ENCODE measurements around the gene CHERP. TPM values are rescaled to one million over a fixed set of nuclear protein-coding genes. Genes with fewer than 3 reads are reported as not detected.
A peak's percentile ranks its signal among the peaks of the same experiment; 100 is the strongest.

CHERP gene
- total and polyA plus RNA-seq, 2 of the 13 experiments (the other 11 are each of a cell fraction or from before 2014, with no cell fraction given): 4.3 to 5.4 TPM

DNA sequence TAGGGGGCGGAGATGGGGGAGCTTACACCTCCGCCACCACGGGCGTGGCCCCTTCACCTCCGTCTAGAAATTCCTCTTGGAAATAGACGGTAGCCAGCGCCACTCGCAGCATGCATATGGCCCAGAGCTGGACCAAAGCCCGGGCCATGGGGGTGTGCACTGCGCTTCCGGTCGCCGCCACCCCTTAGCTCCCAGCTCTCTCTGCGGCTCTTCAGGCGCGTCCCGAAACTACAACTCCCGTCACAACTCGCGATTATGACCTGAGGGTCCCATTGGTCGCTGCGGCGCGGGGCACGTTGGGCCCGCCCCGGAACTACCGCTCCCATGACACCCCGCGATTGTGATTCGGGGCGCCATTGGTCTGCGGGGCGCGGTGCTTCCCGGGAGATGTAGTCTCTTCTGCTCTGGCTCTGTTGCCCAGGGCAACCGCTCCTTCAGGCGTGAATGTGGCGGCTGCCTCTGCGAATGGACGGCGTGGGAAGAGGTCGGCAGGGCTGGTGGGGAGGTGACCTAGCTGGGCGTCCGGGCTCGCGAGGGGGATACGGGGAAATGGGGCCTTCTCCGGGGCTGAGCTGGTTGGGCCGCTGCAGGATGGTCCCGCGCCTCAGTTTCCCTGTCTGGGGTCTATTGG is 46.1 kb downstream of the CHERP start, which contains the start of the genes C19orf44 and CALR3 (continued):
- TF ChIP-seq LCORL (IDR thresholded peaks at IDR 0.05): no peak
- TF ChIP-seq LCORL (CRISPR knock-in tag; IDR thresholded peaks at IDR 0.05): peak; percentile 45; the same call in 1 of the 2 replicates
- TF ChIP-seq ZNF790 (CRISPR knock-in tag; IDR thresholded peaks at IDR 0.05; ENCODE audit: borderline replicate concordance): no peak
- peak; percentile 98 for TF ChIP-seq IRF2 (CRISPR knock-in tag; IDR thresholded peaks at IDR 0.05)
- TF ChIP-seq ZNF451 (CRISPR knock-in tag; IDR thresholded peaks at IDR 0.05): peak; percentile 76
- no peak for TF ChIP-seq ZSCAN30 (CRISPR knock-in tag; IDR thresholded peaks at IDR 0.05)
- TF ChIP-seq, protein P1, sequence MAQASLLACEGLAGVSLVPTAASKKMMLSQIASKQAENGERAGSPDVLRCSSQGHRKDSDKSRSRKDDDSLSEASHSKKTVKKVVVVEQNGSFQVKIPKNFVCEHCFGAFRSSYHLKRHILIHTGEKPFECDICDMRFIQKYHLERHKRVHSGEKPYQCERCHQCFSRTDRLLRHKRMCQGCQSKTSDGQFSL (CRISPR knock-in tag; IDR thresholded peaks at IDR 0.05): peak; percentile 85; the same call in 1 of the 2 replicates
- TF ChIP-seq ZNF253 (CRISPR knock-in tag; IDR thresholded peaks at IDR 0.05; ENCODE audit: borderline replicate concordance): no peak
- TF ChIP-seq PAWR (CRISPR knock-in tag; IDR thresholded peaks at IDR 0.05; ENCODE audit: borderline replicate concordance): no peak
- 0 out of 2 replicates have a peak, but pooled peaks have one; percentile 11 for TF ChIP-seq ZNF839 (CRISPR knock-in tag; IDR thresholded peaks at IDR 0.05; ENCODE audit: borderline replicate concordance)
- TF ChIP-seq ELK4 (CRISPR knock-in tag; IDR thresholded peaks at IDR 0.05; ENCODE audit: borderline replicate concordance): peak; percentile 93
- TF ChIP-seq, protein P2, sequence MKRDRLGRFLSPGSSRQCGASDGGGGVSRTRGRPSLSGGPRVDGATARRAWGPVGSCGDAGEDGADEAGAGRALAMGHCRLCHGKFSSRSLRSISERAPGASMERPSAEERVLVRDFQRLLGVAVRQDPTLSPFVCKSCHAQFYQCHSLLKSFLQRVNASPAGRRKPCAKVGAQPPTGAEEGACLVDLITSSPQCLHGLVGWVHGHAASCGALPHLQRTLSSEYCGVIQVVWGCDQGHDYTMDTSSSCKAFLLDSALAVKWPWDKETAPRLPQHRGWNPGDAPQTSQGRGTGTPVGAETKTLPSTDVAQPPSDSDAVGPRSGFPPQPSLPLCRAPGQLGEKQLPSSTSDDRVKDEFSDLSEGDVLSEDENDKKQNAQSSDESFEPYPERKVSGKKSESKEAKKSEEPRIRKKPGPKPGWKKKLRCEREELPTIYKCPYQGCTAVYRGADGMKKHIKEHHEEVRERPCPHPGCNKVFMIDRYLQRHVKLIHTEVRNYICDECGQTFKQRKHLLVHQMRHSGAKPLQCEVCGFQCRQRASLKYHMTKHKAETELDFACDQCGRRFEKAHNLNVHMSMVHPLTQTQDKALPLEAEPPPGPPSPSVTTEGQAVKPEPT (CRISPR knock-in tag; IDR thresholded peaks at IDR 0.05; ENCODE audit: low read depth): no peak
- TF ChIP-seq ZBTB20 (CRISPR knock-in tag; IDR thresholded peaks at IDR 0.05; ENCODE audit: borderline replicate concordance, low read depth): peak; percentile 16; the same call in 1 of the 2 replicates
- TF ChIP-seq STAG1 (CRISPR knock-in tag; IDR thresholded peaks at IDR 0.05): 0 out of 2 replicates have a peak, but pooled peaks have one; percentile 4
- TF ChIP-seq ZNF574 (CRISPR knock-in tag; IDR thresholded peaks at IDR 0.05): peak; percentile 94
- TF ChIP-seq, protein P3, sequence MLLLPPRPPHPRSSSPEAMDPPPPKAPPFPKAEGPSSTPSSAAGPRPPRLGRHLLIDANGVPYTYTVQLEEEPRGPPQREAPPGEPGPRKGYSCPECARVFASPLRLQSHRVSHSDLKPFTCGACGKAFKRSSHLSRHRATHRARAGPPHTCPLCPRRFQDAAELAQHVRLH (CRISPR knock-in tag; IDR thresholded peaks at IDR 0.05; ENCODE audit: borderline replicate concordance, low read depth): peak; percentile 57; the same call in 1 of the 2 replicates
- peak; percentile 37; the same call in 1 of the 2 replicates for TF ChIP-seq ZSCAN9 (CRISPR knock-in tag; IDR thresholded peaks at IDR 0.05; ENCODE audit: borderline replicate concordance)
- TF ChIP-seq MXI1 (IDR thresholded peaks at IDR 0.05; ENCODE audit: borderline replicate concordance, low read depth, low read length): peak; percentile 95
- TF ChIP-seq ZBED4 (CRISPR knock-in tag; IDR thresholded peaks at IDR 0.05; ENCODE audit: borderline replicate concordance): peak; percentile 78; the same call in 1 of the 2 replicates

All from HepG2 (cell line).